SK-N-SH treated with all-trans-retinoic acid at 6 μM for 48 hours (cell line): Measurements from ENCODE around the gene EXOSC10.
A peak's percentile ranks its signal among the peaks of the same experiment; 100 is the strongest.

Source experiments
- ATAC-seq: fragments of 200-7000 bp; cut with Tn5 transposase; 3 replicates; pipeline ENCODE4 v1.9.1; 2020; ENCODE audit warnings: mild to moderate bottlenecking, moderate library complexity
- ARNTL ChIP-seq: fragments of 450-650 bp; formaldehyde crosslinking; IDR thresholded peaks from 2 replicates; pipeline ENCODE4 v1.5.0; 2020; ENCODE audit warnings: low read depth, mild to moderate bottlenecking, moderate library complexity, borderline replicate concordance
- BACH2 ChIP-seq: fragments of 250-450 bp; sonication (Bioruptor Pico); IDR thresholded peaks from 2 replicates; pipeline ENCODE4 v1.9.0; 2021; ENCODE audit warnings: mild to moderate bottlenecking, borderline replicate concordance
- CSDC2 ChIP-seq: fragments of 250-450 bp; sonication (Bioruptor Pico); IDR thresholded peaks from 2 replicates; pipeline ENCODE4 v1.5.0; 2020; ENCODE audit warnings: mild to moderate bottlenecking, moderate library complexity
- ESRRG ChIP-seq: fragments of 250-450 bp; sonication (Bioruptor Pico); IDR thresholded peaks from 2 replicates; pipeline ENCODE4 v1.6.1; 2021; ENCODE audit warnings: mild to moderate bottlenecking
- GLIS3 ChIP-seq: fragments of 250-450 bp; sonication (Bioruptor Pico); IDR thresholded peaks from 2 replicates; pipeline ENCODE4 v1.5.0; 2020; ENCODE audit warnings: mild to moderate bottlenecking, moderate library complexity
- ISL1 ChIP-seq: fragments of 250-450 bp; sonication (Bioruptor Pico); IDR thresholded peaks from 2 replicates; pipeline ENCODE4 v2.1.2; 2022; ENCODE audit warnings: mild to moderate bottlenecking, moderate library complexity
- OSR1 ChIP-seq: fragments of 250-450 bp; sonication (Bioruptor Pico); IDR thresholded peaks from 2 replicates; pipeline ENCODE4 v1.8.0; 2022; ENCODE audit warnings: moderate library complexity, mild to moderate bottlenecking, inconsistent platforms
- PPARA ChIP-seq: fragments of 250-450 bp; sonication (Bioruptor Pico); IDR thresholded peaks from 2 replicates; pipeline ENCODE4 v1.5.0; 2020; ENCODE audit warnings: mild to moderate bottlenecking, borderline replicate concordance
- RARB ChIP-seq: fragments of 250-450 bp; sonication (Bioruptor Pico); IDR thresholded peaks from 2 replicates; pipeline ENCODE4 v1.8.0; 2021; ENCODE audit warnings: mild to moderate bottlenecking, moderate library complexity
- SNAI2 ChIP-seq: fragments of 250-450 bp; sonication (Bioruptor Pico); IDR thresholded peaks from 2 replicates; pipeline ENCODE4 v1.5.0; 2020; ENCODE audit warnings: mild to moderate bottlenecking, moderate library complexity
- TCF4 ChIP-seq: fragments of 250-450 bp; sonication (Bioruptor Pico); IDR thresholded peaks from 2 replicates; pipeline ENCODE4 v1.8.0; 2021; ENCODE audit warnings: mild to moderate bottlenecking, moderate library complexity, borderline replicate concordance
- TOX ChIP-seq: fragments of 250-450 bp; sonication (Bioruptor Pico); IDR thresholded peaks from 2 replicates; pipeline ENCODE4 v1.8.0; 2021; ENCODE audit warnings: mild to moderate bottlenecking, moderate library complexity, borderline replicate concordance
- ZC3H10 ChIP-seq: fragments of 250-450 bp; sonication (Bioruptor Pico); IDR thresholded peaks from 2 replicates; pipeline ENCODE4 v1.5.1; 2021; ENCODE audit warnings: mild to moderate bottlenecking, moderate library complexity
- ZFP30 ChIP-seq: fragments of 450-650 bp; formaldehyde crosslinking; IDR thresholded peaks from 2 replicates; pipeline ENCODE4 v1.5.0; 2022; ENCODE audit warnings: mild to moderate bottlenecking, moderate library complexity
- ZNF565 ChIP-seq: fragments of 450-650 bp; formaldehyde crosslinking; conservative IDR thresholded peaks from 2 replicates; pipeline ENCODE4 v1.5.0; 2020; ENCODE audit warnings: low read depth, mild to moderate bottlenecking, moderate library complexity
- ZNF70 ChIP-seq: fragments of 450-650 bp; formaldehyde crosslinking; IDR thresholded peaks from 2 replicates; pipeline ENCODE4 v1.5.0; 2020; ENCODE audit warnings: mild to moderate bottlenecking, moderate library complexity
- ZNF8 ChIP-seq: fragments of 450-650 bp; formaldehyde crosslinking; IDR thresholded peaks from 2 replicates; pipeline ENCODE4 v1.5.0; 2020; ENCODE audit warnings: mild to moderate bottlenecking, moderate library complexity
- TF ChIP-seq, protein P1 (sequence below): fragments of 250-450 bp; sonication (Bioruptor Pico); IDR thresholded peaks from 2 replicates; pipeline ENCODE4 v1.8.0; 2020; ENCODE audit warnings: mild to moderate bottlenecking, moderate library complexity, borderline replicate concordance
- TF ChIP-seq, protein P2 (sequence below): fragments of 250-450 bp; sonication (Bioruptor Pico); IDR thresholded peaks from 2 replicates; pipeline ENCODE4 v1.5.1; 2020; ENCODE audit warnings: low read depth, mild to moderate bottlenecking, moderate library complexity
- TF ChIP-seq, protein P3 (sequence below): fragments of 250-450 bp; sonication (Bioruptor Pico); IDR thresholded peaks from 2 replicates; pipeline ENCODE4 v1.5.0; 2020; ENCODE audit warnings: mild to moderate bottlenecking, moderate library complexity
- TF ChIP-seq, protein P4 (sequence below): fragments of 250-450 bp; sonication (Bioruptor Pico); IDR thresholded peaks from 2 replicates; pipeline ENCODE4 v1.5.1; 2021; ENCODE audit warnings: mild to moderate bottlenecking, moderate library complexity

Gene EXOSC10

DNA sequence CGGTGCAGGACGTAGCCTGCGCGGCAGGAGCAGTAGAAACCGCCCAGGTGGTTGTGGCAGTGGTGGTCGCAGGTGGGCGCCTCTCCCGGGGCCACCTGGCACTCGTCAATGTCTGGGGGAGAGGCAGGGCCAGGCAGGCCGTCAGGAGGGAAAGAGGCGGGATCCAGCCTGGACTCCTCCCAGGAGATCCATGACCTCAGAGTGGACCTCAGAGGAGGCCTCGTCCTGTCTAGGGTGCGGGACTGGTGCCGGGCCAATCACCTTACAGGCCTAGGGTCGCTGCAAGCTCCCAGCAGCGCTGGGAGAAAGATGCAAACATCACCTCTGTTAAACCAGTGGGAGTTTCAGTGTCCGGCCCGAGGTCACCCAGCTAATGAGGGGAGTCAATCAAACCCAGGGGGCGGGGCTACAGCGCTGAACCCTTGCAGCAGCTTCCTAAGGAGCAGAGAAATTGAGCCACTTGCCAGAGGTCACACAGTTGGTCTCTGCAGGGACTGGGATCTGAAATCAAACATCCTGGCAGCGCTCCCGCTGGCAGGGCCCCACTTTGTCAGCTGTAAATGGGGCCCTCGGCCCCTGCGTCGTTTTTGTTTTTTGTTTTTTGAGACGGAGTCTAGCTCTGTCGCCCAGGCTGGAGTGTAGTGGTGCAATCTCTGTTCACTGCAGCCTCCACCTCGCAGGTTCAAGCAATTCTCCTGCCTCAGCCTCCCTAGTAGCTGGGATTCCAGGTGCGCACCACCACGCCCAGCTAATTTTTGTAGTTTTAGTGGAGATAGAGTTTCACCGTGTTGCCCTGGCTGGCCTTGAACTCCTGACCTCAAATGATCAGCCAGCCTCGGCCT lies 54.0 kb downstream of the EXOSC10 start:
- peak; percentile 42 for ATAC-seq
- TF ChIP-seq ISL1 (CRISPR knock-in tag) (no peak), ARNTL (CRISPR knock-in tag) (no peak), ZNF565 (CRISPR knock-in tag) (no peak), TOX (no peak)
- TF ChIP-seq, protein P1, sequence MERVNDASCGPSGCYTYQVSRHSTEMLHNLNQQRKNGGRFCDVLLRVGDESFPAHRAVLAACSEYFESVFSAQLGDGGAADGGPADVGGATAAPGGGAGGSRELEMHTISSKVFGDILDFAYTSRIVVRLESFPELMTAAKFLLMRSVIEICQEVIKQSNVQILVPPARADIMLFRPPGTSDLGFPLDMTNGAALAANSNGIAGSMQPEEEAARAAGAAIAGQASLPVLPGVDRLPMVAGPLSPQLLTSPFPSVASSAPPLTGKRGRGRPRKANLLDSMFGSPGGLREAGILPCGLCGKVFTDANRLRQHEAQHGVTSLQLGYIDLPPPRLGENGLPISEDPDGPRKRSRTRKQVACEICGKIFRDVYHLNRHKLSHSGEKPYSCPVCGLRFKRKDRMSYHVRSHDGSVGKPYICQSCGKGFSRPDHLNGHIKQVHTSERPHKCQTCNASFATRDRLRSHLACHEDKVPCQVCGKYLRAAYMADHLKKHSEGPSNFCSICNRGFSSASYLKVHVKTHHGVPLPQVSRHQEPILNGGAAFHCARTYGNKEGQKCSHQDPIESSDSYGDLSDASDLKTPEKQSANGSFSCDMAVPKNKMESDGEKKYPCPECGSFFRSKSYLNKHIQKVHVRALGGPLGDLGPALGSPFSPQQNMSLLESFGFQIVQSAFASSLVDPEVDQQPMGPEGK (CRISPR knock-in tag): no peak

DNA sequence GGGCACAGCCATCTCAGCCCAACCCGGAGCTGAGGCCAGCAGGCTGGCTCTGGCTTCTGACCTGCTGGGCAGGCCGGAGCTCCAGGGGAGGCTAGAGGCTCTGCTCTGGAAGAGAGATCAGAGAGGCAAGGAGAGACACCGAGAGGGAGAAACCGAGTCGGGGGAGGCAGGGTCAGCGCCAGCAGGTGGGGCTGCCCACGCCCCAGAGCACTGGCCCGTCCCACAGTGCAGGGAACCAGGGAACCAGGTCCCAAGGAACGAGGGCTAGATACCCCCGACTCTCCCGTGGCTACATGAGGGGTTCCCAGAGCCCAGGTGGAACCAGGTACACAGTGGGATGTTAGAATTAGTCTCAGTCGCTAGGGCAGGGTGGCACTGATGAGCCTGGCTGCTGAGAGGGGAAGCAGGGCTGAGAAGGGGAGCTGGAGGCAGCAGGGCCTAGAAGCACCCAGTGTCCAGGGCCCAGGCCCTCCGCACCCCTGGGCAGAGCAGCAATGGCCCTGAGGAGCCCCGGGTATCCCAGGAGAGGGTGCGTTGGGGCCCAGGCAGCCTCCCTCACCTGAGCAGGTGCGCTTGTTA lies 54.7 kb downstream of the EXOSC10 start:
- ATAC-seq: peak; percentile 14; the same call in 2 of the 3 replicates
- TF ChIP-seq, protein P2, sequence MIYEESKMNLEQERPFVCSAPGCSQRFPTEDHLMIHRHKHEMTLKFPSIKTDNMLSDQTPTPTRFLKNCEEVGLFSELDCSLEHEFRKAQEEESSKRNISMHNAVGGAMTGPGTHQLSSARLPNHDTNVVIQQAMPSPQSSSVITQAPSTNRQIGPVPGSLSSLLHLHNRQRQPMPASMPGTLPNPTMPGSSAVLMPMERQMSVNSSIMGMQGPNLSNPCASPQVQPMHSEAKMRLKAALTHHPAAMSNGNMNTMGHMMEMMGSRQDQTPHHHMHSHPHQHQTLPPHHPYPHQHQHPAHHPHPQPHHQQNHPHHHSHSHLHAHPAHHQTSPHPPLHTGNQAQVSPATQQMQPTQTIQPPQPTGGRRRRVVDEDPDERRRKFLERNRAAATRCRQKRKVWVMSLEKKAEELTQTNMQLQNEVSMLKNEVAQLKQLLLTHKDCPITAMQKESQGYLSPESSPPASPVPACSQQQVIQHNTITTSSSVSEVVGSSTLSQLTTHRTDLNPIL: no peak
- no peak for TF ChIP-seq ARNTL (CRISPR knock-in tag)
- no peak for TF ChIP-seq PPARA (CRISPR knock-in tag)
- TF ChIP-seq TCF4 (CRISPR knock-in tag): no peak
- TF ChIP-seq ZNF565 (CRISPR knock-in tag): no peak
- TF ChIP-seq SNAI2 (CRISPR knock-in tag): no peak
- no peak for TF ChIP-seq ZNF8
- TF ChIP-seq ZC3H10 (CRISPR knock-in tag): no peak
- TF ChIP-seq, protein P3, sequence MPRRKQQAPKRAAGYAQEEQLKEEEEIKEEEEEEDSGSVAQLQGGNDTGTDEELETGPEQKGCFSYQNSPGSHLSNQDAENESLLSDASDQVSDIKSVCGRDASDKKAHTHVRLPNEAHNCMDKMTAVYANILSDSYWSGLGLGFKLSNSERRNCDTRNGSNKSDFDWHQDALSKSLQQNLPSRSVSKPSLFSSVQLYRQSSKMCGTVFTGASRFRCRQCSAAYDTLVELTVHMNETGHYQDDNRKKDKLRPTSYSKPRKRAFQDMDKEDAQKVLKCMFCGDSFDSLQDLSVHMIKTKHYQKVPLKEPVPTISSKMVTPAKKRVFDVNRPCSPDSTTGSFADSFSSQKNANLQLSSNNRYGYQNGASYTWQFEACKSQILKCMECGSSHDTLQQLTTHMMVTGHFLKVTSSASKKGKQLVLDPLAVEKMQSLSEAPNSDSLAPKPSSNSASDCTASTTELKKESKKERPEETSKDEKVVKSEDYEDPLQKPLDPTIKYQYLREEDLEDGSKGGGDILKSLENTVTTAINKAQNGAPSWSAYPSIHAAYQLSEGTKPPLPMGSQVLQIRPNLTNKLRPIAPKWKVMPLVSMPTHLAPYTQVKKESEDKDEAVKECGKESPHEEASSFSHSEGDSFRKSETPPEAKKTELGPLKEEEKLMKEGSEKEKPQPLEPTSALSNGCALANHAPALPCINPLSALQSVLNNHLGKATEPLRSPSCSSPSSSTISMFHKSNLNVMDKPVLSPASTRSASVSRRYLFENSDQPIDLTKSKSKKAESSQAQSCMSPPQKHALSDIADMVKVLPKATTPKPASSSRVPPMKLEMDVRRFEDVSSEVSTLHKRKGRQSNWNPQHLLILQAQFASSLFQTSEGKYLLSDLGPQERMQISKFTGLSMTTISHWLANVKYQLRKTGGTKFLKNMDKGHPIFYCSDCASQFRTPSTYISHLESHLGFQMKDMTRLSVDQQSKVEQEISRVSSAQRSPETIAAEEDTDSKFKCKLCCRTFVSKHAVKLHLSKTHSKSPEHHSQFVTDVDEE: no peak
- TF ChIP-seq ESRRG (CRISPR knock-in tag): no peak
- TF ChIP-seq OSR1: no peak
- TF ChIP-seq GLIS3 (CRISPR knock-in tag): no peak
- no peak for TF ChIP-seq ZFP30

DNA sequence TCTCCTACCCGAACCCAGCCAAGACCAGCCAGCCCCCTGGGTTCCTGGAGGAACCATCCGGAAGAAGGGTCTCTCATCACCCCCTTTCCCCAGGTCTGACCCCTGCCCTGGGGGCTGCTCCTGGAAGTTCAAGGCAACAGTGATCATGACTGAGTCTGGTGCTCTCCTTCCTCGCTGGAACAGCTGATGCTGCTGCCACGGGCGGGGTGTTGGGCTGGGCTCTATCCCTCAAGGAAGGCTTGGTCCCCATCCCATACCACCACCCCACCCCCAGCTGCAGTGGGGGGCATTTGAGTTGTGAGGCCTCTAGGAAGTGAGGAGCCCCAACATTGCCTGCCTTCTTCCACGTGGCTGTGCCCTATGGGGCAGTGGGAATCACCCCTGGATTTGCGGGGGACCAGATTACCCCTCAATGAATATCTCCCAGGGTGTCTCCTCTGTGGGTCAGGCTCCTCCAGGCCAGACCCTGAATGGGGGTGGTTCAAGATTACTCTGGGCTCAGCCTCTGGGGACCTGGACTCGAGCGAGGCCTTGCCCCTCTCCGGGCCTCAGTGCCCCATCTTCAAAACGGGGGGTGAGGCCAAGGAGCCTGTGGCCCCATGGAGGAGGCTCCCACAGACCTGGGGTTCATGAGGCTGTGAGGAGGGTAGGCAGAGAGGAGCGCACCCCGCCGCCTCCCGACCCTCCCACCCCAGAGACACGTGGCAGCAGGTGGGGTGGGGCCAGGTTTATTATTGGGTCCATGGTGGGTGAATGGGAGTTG lies 55.4 kb downstream of the EXOSC10 start:
- TF ChIP-seq PPARA (CRISPR knock-in tag): no peak
- no peak for TF ChIP-seq OSR1
- TF ChIP-seq SNAI2 (CRISPR knock-in tag): no peak
- no peak for TF ChIP-seq ZFP30
- TF ChIP-seq, protein P4, sequence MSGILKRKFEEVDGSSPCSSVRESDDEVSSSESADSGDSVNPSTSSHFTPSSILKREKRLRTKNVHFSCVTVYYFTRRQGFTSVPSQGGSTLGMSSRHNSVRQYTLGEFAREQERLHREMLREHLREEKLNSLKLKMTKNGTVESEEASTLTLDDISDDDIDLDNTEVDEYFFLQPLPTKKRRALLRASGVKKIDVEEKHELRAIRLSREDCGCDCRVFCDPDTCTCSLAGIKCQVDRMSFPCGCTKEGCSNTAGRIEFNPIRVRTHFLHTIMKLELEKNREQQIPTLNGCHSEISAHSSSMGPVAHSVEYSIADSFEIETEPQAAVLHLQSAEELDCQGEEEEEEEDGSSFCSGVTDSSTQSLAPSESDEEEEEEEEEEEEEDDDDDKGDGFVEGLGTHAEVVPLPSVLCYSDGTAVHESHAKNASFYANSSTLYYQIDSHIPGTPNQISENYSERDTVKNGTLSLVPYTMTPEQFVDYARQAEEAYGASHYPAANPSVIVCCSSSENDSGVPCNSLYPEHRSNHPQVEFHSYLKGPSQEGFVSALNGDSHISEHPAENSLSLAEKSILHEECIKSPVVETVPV (CRISPR knock-in tag): no peak
- no peak for TF ChIP-seq ZNF565 (CRISPR knock-in tag)
- TF ChIP-seq ESRRG (CRISPR knock-in tag): no peak
- no peak for TF ChIP-seq ISL1 (CRISPR knock-in tag)
- TF ChIP-seq, protein P1 (CRISPR knock-in tag): no peak
- TF ChIP-seq ZNF70 (CRISPR knock-in tag): no peak
- TF ChIP-seq, protein P2: no peak
- TF ChIP-seq ZNF8: no peak
- no peak for TF ChIP-seq RARB (CRISPR knock-in tag)
- no peak for TF ChIP-seq ZC3H10 (CRISPR knock-in tag)
- TF ChIP-seq ARNTL (CRISPR knock-in tag): no peak
- no peak for TF ChIP-seq BACH2 (CRISPR knock-in tag)
- no peak for TF ChIP-seq TCF4 (CRISPR knock-in tag)
- TF ChIP-seq CSDC2 (CRISPR knock-in tag): no peak
- no peak for ATAC-seq
